ENCODE results near the gene ROBO3.

The ROBO3 gene

DNA sequence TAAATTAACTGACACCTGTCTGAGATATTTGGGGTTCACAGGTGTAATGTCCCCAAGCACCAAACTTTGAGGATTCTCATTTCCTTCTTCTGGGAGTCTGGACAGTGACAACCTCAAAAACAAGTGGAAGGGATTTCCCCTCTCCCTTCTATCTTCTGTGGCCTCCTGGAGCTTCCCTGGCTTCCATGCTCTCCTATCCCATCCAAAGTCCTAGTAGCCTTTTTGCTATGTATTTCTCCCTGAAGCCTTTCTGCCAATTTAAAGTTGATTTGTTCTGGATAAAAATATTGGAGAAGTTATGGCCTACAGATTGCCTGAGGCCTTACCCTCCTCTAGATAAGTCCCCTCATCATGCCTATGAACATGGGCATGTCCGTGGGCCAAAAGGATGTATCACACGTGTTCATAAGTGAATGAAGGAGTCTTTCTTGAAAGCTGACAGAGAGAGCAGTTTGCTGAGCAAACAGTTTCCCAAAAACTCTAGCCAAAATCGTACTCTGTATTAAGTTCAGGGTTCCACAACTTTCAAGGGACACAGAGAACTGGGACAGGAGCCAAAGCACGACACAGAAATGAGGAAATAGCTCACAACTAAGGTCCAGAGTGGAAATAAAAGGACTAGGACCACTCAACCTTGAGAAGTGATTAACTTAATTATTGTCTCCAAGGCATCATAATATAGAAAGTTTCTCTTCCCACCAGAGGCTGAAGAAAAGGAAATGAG, 63.9 kb downstream of the ROBO3 start:
- DNase-seq, result no peak

DNA sequence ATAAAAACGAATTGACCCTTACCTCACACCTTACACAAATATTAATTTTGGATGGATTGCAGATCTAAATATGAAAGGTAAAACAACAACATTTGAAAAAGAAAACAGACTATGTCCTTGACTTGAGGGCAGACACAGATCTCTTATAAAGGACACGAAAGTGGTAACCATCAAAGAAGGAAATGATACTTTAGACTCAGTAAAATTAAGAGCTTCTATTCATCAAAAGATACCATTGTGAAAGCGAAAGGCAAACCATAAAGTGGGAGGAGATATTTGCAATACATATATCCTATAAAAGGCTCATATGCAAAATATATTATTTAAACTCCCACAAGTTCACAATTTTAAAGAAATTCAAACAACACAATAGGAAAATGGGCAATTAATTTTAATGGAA, 65.6 kb downstream of the ROBO3 start:
- no peak for DNase-seq
